Adrenal gland (tissue), 12 donors: ENCODE data around the gene LBX2. TPM values are rescaled to one million over a fixed set of nuclear protein-coding genes. Genes with fewer than 3 reads are reported as not detected.

Experiments
- DNase-seq, 7 donors: peaks; one replicate each; pipeline ENCODE4 v3.0.0-alpha.2; 2019 to 2020
- H3K27ac ChIP-seq, 5 donors: fragments of 200-600 bp; sonication (generic) in 4 of 5; 1 replicate in 3 of 5; 2 replicates in 2 of 5; pipeline versions ENCODE4 v1.5.1 to v1.8.0; 2016 to 2020; ENCODE audit warnings: mild to moderate bottlenecking in 1 of 5
- H3K27me3 ChIP-seq: fragments of 200-600 bp; 2 replicates; pipeline ENCODE4 v1.8.0; 2021
- H3K36me3 ChIP-seq, 2 donors: fragments of 200-600 bp; replicated peaks in 1 of 2; 1 replicate in 1 of 2; 2 replicates in 1 of 2; pipeline versions ENCODE4 v1.5.1 to v1.8.0; 2018 to 2022
- H3K4me1 ChIP-seq, 2 donors: fragments of 200-600 bp; replicated peaks in 1 of 2; 1 replicate in 1 of 2; 2 replicates in 1 of 2; pipeline versions ENCODE4 v1.5.1 to v1.8.0; 2018 to 2021
- H3K4me3 ChIP-seq, 4 donors: fragments of 200-600 bp; sonication (generic) in 3 of 4; one replicate each; pipeline ENCODE4 v1.5.1; 2016 to 2018
- H3K9me3 ChIP-seq, 3 donors: fragments of 200-600 bp; sonication (generic) in 1 of 3; replicated peaks in 1 of 3; 1 replicate in 2 of 3; 2 replicates in 1 of 3; pipeline versions ENCODE4 v1.5.1 to v1.8.0; 2016 to 2021
- POLR2A ChIP-seq, 2 donors: fragments of 450-650 bp; IDR thresholded peaks; one replicate each; pipeline ENCODE4 v1.6.1; 2017; ENCODE audit warnings: antibody characterized with exemption in 2 of 2, mild to moderate bottlenecking in 2 of 2, moderate library complexity in 1 of 2
- WGBS, 4 donors: extraction: QIAGEN DNeasy Blood & Tissue Kit in 2 of 4; methylation state at CpG; one replicate each; pipeline versions ENCODE4 v1.1.5 to v1.1.7; 2013 to 2017; 5-methylcytosine and 5-hydroxymethylcytosine counted together
- intact Hi-C, 2 donors: fragments of 100-400 bp; cut with DNase I; formaldehyde crosslinking; loops; one replicate each; pipeline versions ENCODE4 v1.14.1 to v1.15.0; 2022 to 2023
- polyA plus RNA-seq, 3 donors: library from polyadenylated mRNA; stranded (reverse); fragments of 200-250 nt in 2 of 3; fragments of 350-450 nt in 1 of 3; fragmentation: Illumina TruSeq in 1 of 3; extraction: RNeasy Lipid Tissue Mini Kit (QIAGEN cat#74804) in 1 of 3; gene quantifications; one replicate each; pipeline ENCODE4 v1.2.3, GENCODE V29; 2013 to 2014
- total RNA-seq, 9 donors: library from RNA; depleted of rRNA in 4 of 9; stranded (reverse); fragments of >200 nt in 4 of 9; fragments of 120-200 nt in 1 of 9; fragmentation: NEBNext Ultra II Directional in 1 of 9; extraction: Animal tissue kit (Norgen Biotek cat#: 25700) in 1 of 9; gene quantifications; one replicate each; pipeline versions ENCODE4 v1.1.0 to v1.2.4, GENCODE V29; 2013 to 2023
- TF ChIP-seq, protein P1 (sequence below), 6 experiments: fragments of 450-650 bp in 4 of 6; fragments of 200-600 bp in 2 of 6; sonication (generic) in 1 of 6; IDR thresholded peaks; 1 replicate in 5 of 6; 2 replicates in 1 of 6; pipeline versions ENCODE4 v1.5.1 to v1.8.0; 2016 to 2021; ENCODE audit warnings: antibody characterized with exemption in 6 of 6, mild to moderate bottlenecking in 2 of 6, moderate library complexity in 1 of 6
- donor health status: healthy with polysubstance abuse.
- donor health status: Bipolar disorder and iron deficiency.
- donor health status: DM: yes; HTN: yes; CAD: no.
- donor health status: DM: no; HTN: no; CAD: no.
- donor health status: DM: no; HTN: no; CAD: no.
- donor health status: DM: yes; HTN: yes; CAD: no.

Gene LBX2
- total and polyA plus RNA-seq, 12 donors: 0.18 to 2.0 (median 0.71) TPM; not detected in 2

DNA sequence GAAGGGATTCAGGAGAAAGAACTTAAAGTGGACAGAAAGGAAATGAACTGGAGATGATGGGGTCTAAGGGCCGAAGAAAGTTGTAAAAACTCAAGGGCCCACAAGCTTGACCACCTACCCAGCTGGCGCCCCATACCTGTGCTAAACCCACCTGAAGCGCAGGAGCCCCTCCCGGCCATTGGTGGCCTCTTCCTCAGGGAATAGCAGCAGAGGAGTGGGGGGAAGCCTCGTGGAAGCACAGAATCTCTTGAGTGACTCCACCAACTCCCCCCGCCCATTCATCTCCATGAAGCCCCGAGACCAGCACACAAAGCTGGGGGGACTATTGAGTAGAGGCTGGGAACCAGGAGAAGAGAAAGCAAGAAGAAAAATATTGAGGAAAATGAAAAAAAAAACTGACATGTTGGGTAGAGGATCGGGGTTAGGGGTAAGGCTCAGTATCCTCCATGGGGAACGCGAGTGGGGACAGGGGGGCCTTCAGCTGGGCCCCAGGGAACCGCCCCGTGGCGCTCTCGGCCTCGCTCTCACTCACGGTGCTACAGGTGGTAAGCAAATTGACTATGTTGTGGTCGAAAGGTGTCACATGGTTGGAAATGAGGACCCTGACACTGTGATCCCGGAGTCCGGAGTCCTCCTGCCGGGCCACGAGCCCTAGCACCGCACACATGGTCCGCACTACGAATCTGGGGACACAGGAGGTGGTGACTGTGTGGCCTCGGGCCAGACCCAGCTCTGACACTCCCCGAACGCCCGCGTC, 29.4 kb upstream of the LBX2 start:
- no peak for DNase-seq
- Histone ChIP-seq H3K4me1 (peaks cover 11 to 15% of the 10 kb centered on the region in 2 donors), H3K9me3 (no peaks in the 10 kb centered on the region), H3K36me3 (peaks cover 0 to 34% of the 10 kb centered on the region in 2 donors), H3K27me3 (no peaks in the 10 kb centered on the region), H3K4me3 (peak overlapping the region; percentile 63 to 87 (median 78)), H3K27ac (peak overlapping the region; percentile 65 to 93 (median 83))
- 15 to 26% (median 20%) methylated on average over 18 to 29 of the region's 29 CpGs for WGBS, 4 donors
- intact Hi-C loops: loop anchor here (2.0 to 5.0 kb wide), 2 partner anchors 22 to 41 kb away; partner anchors contain the start of gene PCGF1 (in 1 of the 2)
- TF ChIP-seq, protein P1, sequence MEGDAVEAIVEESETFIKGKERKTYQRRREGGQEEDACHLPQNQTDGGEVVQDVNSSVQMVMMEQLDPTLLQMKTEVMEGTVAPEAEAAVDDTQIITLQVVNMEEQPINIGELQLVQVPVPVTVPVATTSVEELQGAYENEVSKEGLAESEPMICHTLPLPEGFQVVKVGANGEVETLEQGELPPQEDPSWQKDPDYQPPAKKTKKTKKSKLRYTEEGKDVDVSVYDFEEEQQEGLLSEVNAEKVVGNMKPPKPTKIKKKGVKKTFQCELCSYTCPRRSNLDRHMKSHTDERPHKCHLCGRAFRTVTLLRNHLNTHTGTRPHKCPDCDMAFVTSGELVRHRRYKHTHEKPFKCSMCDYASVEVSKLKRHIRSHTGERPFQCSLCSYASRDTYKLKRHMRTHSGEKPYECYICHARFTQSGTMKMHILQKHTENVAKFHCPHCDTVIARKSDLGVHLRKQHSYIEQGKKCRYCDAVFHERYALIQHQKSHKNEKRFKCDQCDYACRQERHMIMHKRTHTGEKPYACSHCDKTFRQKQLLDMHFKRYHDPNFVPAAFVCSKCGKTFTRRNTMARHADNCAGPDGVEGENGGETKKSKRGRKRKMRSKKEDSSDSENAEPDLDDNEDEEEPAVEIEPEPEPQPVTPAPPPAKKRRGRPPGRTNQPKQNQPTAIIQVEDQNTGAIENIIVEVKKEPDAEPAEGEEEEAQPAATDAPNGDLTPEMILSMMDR (IDR thresholded peaks at IDR 0.05): no peak
- TF ChIP-seq POLR2A (IDR thresholded peaks at IDR 0.05): no peak

- intact Hi-C loops: loop anchor here (2.0 to 5.0 kb wide), 2 partner anchors 21 to 40 kb away; partner anchors contain the start of gene PCGF1 (in 1 of the 2)
- Histone ChIP-seq H3K9me3 (no peaks in the 10 kb centered on the region), H3K36me3 (peaks cover 0 to 26% of the 10 kb centered on the region in 2 donors), H3K27me3 (no peaks in the 10 kb centered on the region), H3K27ac (no peak overlapping the region), H3K4me1 (peaks cover 11 to 15% of the 10 kb centered on the region in 2 donors), H3K4me3 (no peak overlapping the region)
- DNase-seq: no peak
- 92 to 98% (median 94%) methylated on average over 9 of the region's 9 CpGs for WGBS, 4 donors
- no peak for TF ChIP-seq POLR2A (IDR thresholded peaks at IDR 0.05)
- TF ChIP-seq, protein P1 (IDR thresholded peaks at IDR 0.05): no peak
Observed at GRCh38 chr2:74527741-74528140, 28.3 kb upstream of the LBX2 start.

DNA sequence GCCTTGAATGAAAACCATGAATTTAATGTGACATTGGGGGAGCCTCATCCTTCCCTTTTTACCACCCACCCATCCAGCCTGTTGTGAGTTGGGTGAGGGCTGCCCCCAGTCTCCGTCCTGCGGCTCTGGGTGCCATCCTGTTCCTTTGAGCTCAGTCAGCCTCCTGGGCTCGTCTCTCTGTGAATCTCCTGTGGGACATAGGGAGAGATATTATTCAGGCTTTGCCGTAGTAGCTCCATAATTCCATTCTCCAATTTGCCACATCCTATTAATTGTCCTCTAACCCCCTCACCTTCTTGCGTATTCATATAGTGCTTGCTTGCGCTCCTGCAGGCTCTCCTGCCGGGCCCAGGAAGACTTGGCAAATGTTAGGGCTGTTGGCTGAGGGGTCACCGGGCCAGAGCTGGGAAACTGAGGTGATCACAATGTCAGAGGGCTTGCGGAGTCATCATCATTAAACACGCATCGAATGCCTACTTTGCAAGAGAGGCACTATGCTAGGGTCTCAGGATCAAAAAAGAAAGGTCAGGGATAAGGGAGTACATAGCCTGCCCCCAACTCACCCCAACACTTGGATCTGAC, 27.3 kb upstream of the LBX2 start:
- intact Hi-C loops: loop anchor here in 1 of 2 donors (5.0 kb wide), 1 partner anchor 39 kb away; no protein-coding TSS in a partner anchor
- 96 to 99% (median 97%) methylated on average over 11 of the region's 11 CpGs for WGBS, 4 donors
- no peak for DNase-seq
- H3K27me3 ChIP-seq: no peaks in the 10 kb centered on the region
- no peaks in the 10 kb centered on the region for H3K9me3 ChIP-seq
- H3K4me3 ChIP-seq: no peak overlapping the region
- peaks cover 11 to 15% of the 10 kb centered on the region in 2 donors for H3K4me1 ChIP-seq
- H3K36me3 ChIP-seq: peaks cover 0 to 21% of the 10 kb centered on the region in 2 donors
- no peak for TF ChIP-seq POLR2A (IDR thresholded peaks at IDR 0.05)
- TF ChIP-seq, protein P1 (IDR thresholded peaks at IDR 0.05): no peak
- no peak overlapping the region for H3K27ac ChIP-seq
